Panc1 (cell line): ENCODE measurements around the gene ADGRL1.

ENCODE experiments used
- CTCF ChIP-seq: fragments of 450-650 bp; IDR thresholded peaks from 2 replicates; pipeline ENCODE4 v1.5.1; 2017; ENCODE audit warnings: mild to moderate bottlenecking
- REST ChIP-seq, 2 experiments: IDR thresholded peaks; 2 replicates each; pipeline ENCODE4 v1.6.1; 2011 to 2012; ENCODE audit warnings: low read depth in 2 of 2, control low read depth in 1 of 2, low read length in 1 of 2, mild to moderate bottlenecking in 1 of 2, moderate library complexity in 1 of 2; ENCODE audit not compliant: insufficient read depth in 1 of 2

GRCh38 chr19:14120497-14120780 lies 85.5 kb downstream of the ADGRL1 start:
- TF ChIP-seq CTCF (no peak), REST (IDR thresholded peaks at IDR 0.05; ENCODE audit: insufficient read depth in 1 of 2, low read depth in 2 of 2, low read length in 1 of 2) (no peak)
